Measurements from ENCODE around the gene VPS33A.
"Not testable (repeated sequence)": the region's sequence is repeated elsewhere in the genome, so short reads cannot be mapped to it uniquely, and the experiment has no call there.

Gene VPS33A

GRCh38 chr12:122266230-122266901 is at the start of gene VPS33A:
VPS33A (minus strand) TSS chr12:122266494; CDS start chr12:122266408, 86 bp downstream.
- peak; percentile 98 for DNase-seq

- no peak for DNase-seq
Measured at GRCh38 chr12:122312926-122313325, 46.6 kb upstream of the VPS33A start.

- DNase-seq: no peak
Measured at GRCh38 chr12:122311696-122312095, 45.4 kb upstream of the VPS33A start.

- DNase-seq: no peak
Measured at GRCh38 chr12:122310626-122311333, 44.5 kb upstream of the VPS33A start.

GRCh38 chr12:122309564-122310121 is 43.3 kb upstream of the VPS33A start:
- DNase-seq: no peak

GRCh38 chr12:122308811-122309210 is 42.5 kb upstream of the VPS33A start:
- no peak for DNase-seq

GRCh38 chr12:122306407-122306806 is 40.1 kb upstream of the VPS33A start:
- DNase-seq: no peak

GRCh38 chr12:122304924-122305323 is 38.6 kb upstream of the VPS33A start:
- no peak for DNase-seq

- no peak for DNase-seq
Measured at GRCh38 chr12:122303068-122303467, 36.8 kb upstream of the VPS33A start.

GRCh38 chr12:122298071-122298748 is 31.9 kb upstream of the VPS33A start:
- DNase-seq: no peak

- DNase-seq: no peak
Measured at GRCh38 chr12:122297494-122297893, 31.2 kb upstream of the VPS33A start.

- DNase-seq: no peak
Measured at GRCh38 chr12:122295877-122296276, 29.6 kb upstream of the VPS33A start.

GRCh38 chr12:122293081-122293480 is 26.8 kb upstream of the VPS33A start:
- peak; percentile 53 for DNase-seq

GRCh38 chr12:122291431-122291830 is 25.1 kb upstream of the VPS33A start:
- DNase-seq: no peak

GRCh38 chr12:122283680-122284079 is 17.4 kb upstream of the VPS33A start:
- DNase-seq: no peak

GRCh38 chr12:122282061-122282460 is 15.8 kb upstream of the VPS33A start:
- no peak for DNase-seq

GRCh38 chr12:122276242-122276641 is 9.9 kb upstream of the VPS33A start:
- no peak for DNase-seq

GRCh38 chr12:122275459-122275858 is 9.2 kb upstream of the VPS33A start:
- DNase-seq: no peak

GRCh38 chr12:122265886-122266229 is 436 bp downstream of the VPS33A start:
- peak; percentile 40 for DNase-seq

- no peak for DNase-seq
Measured at GRCh38 chr12:122265476-122265875, 818 bp downstream of the VPS33A start.

GRCh38 chr12:122260735-122261134 is 5.6 kb downstream of the VPS33A start:
- DNase-seq: not testable (repeated sequence)

GRCh38 chr12:122258939-122259338 is 7.4 kb downstream of the VPS33A start:
- DNase-seq: not testable (repeated sequence)

- DNase-seq: not testable (repeated sequence)
Measured at GRCh38 chr12:122258462-122258861, 7.8 kb downstream of the VPS33A start.

GRCh38 chr12:122250536-122250935 is 15.8 kb downstream of the VPS33A start:
- no peak for DNase-seq
